Calu3 (cell line): ENCODE data around the gene NDST4. TPM values are rescaled to one million over a fixed set of nuclear protein-coding genes. Genes with fewer than 3 reads are reported as not detected.

Experiments
- BruUV-seq: library from RNA; stranded (reverse); fragments of 400-500 nt; replicated peaks from 2 replicates; lab custom pipeline; 2021; lab: Mats Ljungman, UMichigan
- CTCF ChIA-PET: fragments of 300-600 bp; sonication (Branson Sonifier 250); formaldehyde crosslinking; loops from one replicate; lab custom pipeline; 2022; ENCODE audit warnings: antibody characterized with exemption; lab: Charles Lee
- DNase-seq: peaks from one replicate; pipeline ENCODE4 v3.0.0; 2022
- H3K27ac Mint-ChIP-seq: one replicate; pipeline ENCODE4 v1.8.0; 2022; ENCODE audit warnings: mixed read lengths; ENCODE audit not compliant: unreplicated experiment
- H3K27me3 Mint-ChIP-seq: one replicate; pipeline ENCODE4 v1.8.0; 2022; ENCODE audit warnings: mixed read lengths; ENCODE audit not compliant: unreplicated experiment
- H3K36me3 Mint-ChIP-seq: one replicate; pipeline ENCODE4 v1.8.0; 2022; ENCODE audit warnings: mild to moderate bottlenecking, moderate library complexity, mixed read lengths; ENCODE audit not compliant: insufficient read depth, unreplicated experiment
- H3K4me1 Mint-ChIP-seq: one replicate; pipeline ENCODE4 v1.8.0; 2022; ENCODE audit warnings: mild to moderate bottlenecking, low read depth, mixed read lengths; ENCODE audit not compliant: unreplicated experiment
- H3K4me3 Mint-ChIP-seq: one replicate; pipeline ENCODE4 v1.8.0; 2022; ENCODE audit warnings: mild to moderate bottlenecking, low read depth, moderate library complexity, mixed read lengths; ENCODE audit not compliant: unreplicated experiment
- H3K9me3 Mint-ChIP-seq: one replicate; pipeline ENCODE4 v1.8.0; 2022; ENCODE audit warnings: low read depth, mixed read lengths; ENCODE audit not compliant: unreplicated experiment
- intact Hi-C: fragments of 100-400 bp; cut with micrococcal nuclease; formaldehyde crosslinking; loops from one replicate; pipeline ENCODE4 v1.10.0; 2022; ENCODE audit not compliant: unreplicated experiment
- total RNA-seq: library from RNA; stranded (reverse); gene quantifications from 2 replicates; pipeline ENCODE4 v1.2.3, GENCODE V29; 2022
- TF ChIP-seq, protein P1 (sequence below): fragments of 200-600 bp; IDR thresholded peaks from one replicate; pipeline ENCODE4 v1.8.0; 2022; ENCODE audit warnings: antibody characterized with exemption; ENCODE audit not compliant: unreplicated experiment

Gene NDST4
- total RNA-seq, 1 experiment from 2014 or later = not detected

- TF ChIP-seq, protein P1, sequence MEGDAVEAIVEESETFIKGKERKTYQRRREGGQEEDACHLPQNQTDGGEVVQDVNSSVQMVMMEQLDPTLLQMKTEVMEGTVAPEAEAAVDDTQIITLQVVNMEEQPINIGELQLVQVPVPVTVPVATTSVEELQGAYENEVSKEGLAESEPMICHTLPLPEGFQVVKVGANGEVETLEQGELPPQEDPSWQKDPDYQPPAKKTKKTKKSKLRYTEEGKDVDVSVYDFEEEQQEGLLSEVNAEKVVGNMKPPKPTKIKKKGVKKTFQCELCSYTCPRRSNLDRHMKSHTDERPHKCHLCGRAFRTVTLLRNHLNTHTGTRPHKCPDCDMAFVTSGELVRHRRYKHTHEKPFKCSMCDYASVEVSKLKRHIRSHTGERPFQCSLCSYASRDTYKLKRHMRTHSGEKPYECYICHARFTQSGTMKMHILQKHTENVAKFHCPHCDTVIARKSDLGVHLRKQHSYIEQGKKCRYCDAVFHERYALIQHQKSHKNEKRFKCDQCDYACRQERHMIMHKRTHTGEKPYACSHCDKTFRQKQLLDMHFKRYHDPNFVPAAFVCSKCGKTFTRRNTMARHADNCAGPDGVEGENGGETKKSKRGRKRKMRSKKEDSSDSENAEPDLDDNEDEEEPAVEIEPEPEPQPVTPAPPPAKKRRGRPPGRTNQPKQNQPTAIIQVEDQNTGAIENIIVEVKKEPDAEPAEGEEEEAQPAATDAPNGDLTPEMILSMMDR = no peak
- Mint-ChIP-seq H3K36me3 (no peaks in the 10 kb centered on the region), H3K27ac (no peak overlapping the region), H3K9me3 (no peaks in the 10 kb centered on the region), H3K4me3 (no peak overlapping the region), H3K27me3 (no peaks in the 10 kb centered on the region), H3K4me1 (no peaks in the 10 kb centered on the region)
- intact Hi-C loops = no loop called here
- CTCF ChIA-PET = no interaction called here
- DNase-seq = no peak
- no TSS peak for BruUV-seq
Measured at GRCh38 chr4:114839986-114840385, 273.4 kb downstream of the NDST4 start.

GRCh38 chr4:114830628-114831027, 282.8 kb downstream of the NDST4 start:
- TF ChIP-seq, protein P1 = no peak
- Mint-ChIP-seq H3K4me1 (no peaks in the 10 kb centered on the region), H3K27ac (no peak overlapping the region), H3K4me3 (no peak overlapping the region), H3K27me3 (no peaks in the 10 kb centered on the region), H3K9me3 (no peaks in the 10 kb centered on the region), H3K36me3 (no peaks in the 10 kb centered on the region)
- CTCF ChIA-PET = no interaction called here
- no TSS peak for BruUV-seq
- DNase-seq = no peak
- intact Hi-C loops = no loop called here

- H3K27me3 Mint-ChIP-seq = no peaks in the 10 kb centered on the region
- no TSS peak for BruUV-seq
- CTCF ChIA-PET = interaction anchor here (0.6 kb wide), 1 partner anchor 1681 kb away, joined by 3 read pairs; no protein-coding TSS in a partner anchor
- H3K4me3 Mint-ChIP-seq = no peak overlapping the region
- H3K36me3 Mint-ChIP-seq = no peaks in the 10 kb centered on the region
- no peak overlapping the region for H3K27ac Mint-ChIP-seq
- intact Hi-C loops = no loop called here
- TF ChIP-seq, protein P1 = no peak
- H3K9me3 Mint-ChIP-seq = no peaks in the 10 kb centered on the region
- no peak for DNase-seq
- no peaks in the 10 kb centered on the region for H3K4me1 Mint-ChIP-seq
Measured at GRCh38 chr4:114827651-114828050, 285.8 kb downstream of the NDST4 start.

GRCh38 chr4:114815760-114816159, 297.7 kb downstream of the NDST4 start:
- TF ChIP-seq, protein P1 = no peak
- Mint-ChIP-seq H3K4me1 (no peaks in the 10 kb centered on the region), H3K36me3 (no peaks in the 10 kb centered on the region), H3K9me3 (no peaks in the 10 kb centered on the region), H3K4me3 (no peak overlapping the region), H3K27me3 (no peaks in the 10 kb centered on the region), H3K27ac (no peak overlapping the region)
- intact Hi-C loops = no loop called here
- no peak for DNase-seq
- CTCF ChIA-PET = no interaction called here
- BruUV-seq = no TSS peak
